H9 (cell line): Measurements from ENCODE around the gene BACH2. TPM values are rescaled to one million over a fixed set of nuclear protein-coding genes. Genes with fewer than 3 reads are reported as not detected.

Source experiments
- DNase-seq: peaks from one replicate; pipeline ENCODE4 v3.0.0-alpha.2; 2017
- H2AFZ ChIP-seq: one replicate; pipeline ENCODE4 v1.6.1; 2013; ENCODE audit warnings: mild to moderate bottlenecking, low read length, control low read depth, moderate library complexity
- H2AK5ac ChIP-seq: 2 replicates; pipeline ENCODE4 v1.6.1; 2013; ENCODE audit warnings: low read length, control low read depth, mixed read lengths; ENCODE audit not compliant: insufficient read length
- H2BK120ac ChIP-seq: one replicate; pipeline ENCODE4 v1.6.1; 2013; ENCODE audit warnings: low read depth, mild to moderate bottlenecking, low read length, control low read depth, inconsistent platforms; ENCODE audit not compliant: poor library complexity, severe bottlenecking
- H2BK12ac ChIP-seq: 2 replicates; pipeline ENCODE4 v1.6.1; 2013; ENCODE audit warnings: low read length, control low read depth, mixed read lengths, low read depth; ENCODE audit not compliant: insufficient read length
- H2BK15ac ChIP-seq: 2 replicates; pipeline ENCODE4 v1.6.1; 2013; ENCODE audit warnings: low read depth, low read length, control low read depth
- H2BK20ac ChIP-seq: one replicate; pipeline ENCODE4 v1.6.1; 2013; ENCODE audit warnings: low read depth, mild to moderate bottlenecking, low read length, control low read depth, inconsistent platforms; ENCODE audit not compliant: poor library complexity, severe bottlenecking
- H2BK5ac ChIP-seq: 2 replicates; pipeline ENCODE4 v1.6.1; 2013; ENCODE audit warnings: low read length, control low read depth, mixed read lengths; ENCODE audit not compliant: insufficient read length
- H3K14ac ChIP-seq: 2 replicates; pipeline ENCODE4 v1.6.1; 2013; ENCODE audit warnings: low read length, control low read depth; ENCODE audit not compliant: insufficient read depth
- H3K18ac ChIP-seq: 2 replicates; pipeline ENCODE4 v1.6.1; 2013; ENCODE audit warnings: low read depth, mild to moderate bottlenecking, mixed read lengths, low read length, control low read depth; ENCODE audit not compliant: insufficient read length
- H3K23ac ChIP-seq: 2 replicates; pipeline ENCODE4 v1.6.1; 2013; ENCODE audit warnings: low read length, control low read depth, mixed read lengths, low read depth; ENCODE audit not compliant: insufficient read length
- H3K23me2 ChIP-seq: 2 replicates; pipeline ENCODE4 v1.6.1; 2013; ENCODE audit warnings: low read depth, mild to moderate bottlenecking, mixed read lengths, low read length, control low read depth; ENCODE audit not compliant: insufficient read length, poor library complexity, severe bottlenecking
- H3K27ac ChIP-seq: 2 replicates; pipeline ENCODE4 v1.5.1; 2013; ENCODE audit warnings: low read length, control low read depth, mixed read lengths, low read depth; ENCODE audit not compliant: insufficient read length
- H3K27me3 ChIP-seq: 2 replicates; pipeline ENCODE4 v1.6.1; 2013; ENCODE audit warnings: low read length, control low read depth, inconsistent platforms; ENCODE audit not compliant: insufficient read depth
- H3K4ac ChIP-seq: 2 replicates; pipeline ENCODE4 v1.6.1; 2013; ENCODE audit warnings: low read depth, mild to moderate bottlenecking, control low read depth, inconsistent platforms, low read length, moderate library complexity
- H3K4me1 ChIP-seq: 2 replicates; pipeline ENCODE4 v1.6.1; 2013; ENCODE audit warnings: low read length, control low read depth, inconsistent platforms; ENCODE audit not compliant: insufficient read depth
- H3K4me2 ChIP-seq: 2 replicates; pipeline ENCODE4 v1.6.1; 2013; ENCODE audit warnings: low read length, control low read depth, mixed read lengths; ENCODE audit not compliant: insufficient read length, insufficient read depth
- H3K56ac ChIP-seq: 2 replicates; pipeline ENCODE4 v1.6.1; 2013; ENCODE audit warnings: low read depth, mild to moderate bottlenecking, mixed read lengths, low read length, control low read depth; ENCODE audit not compliant: insufficient read length
- H3K79me1 ChIP-seq: 2 replicates; pipeline ENCODE4 v1.6.1; 2013; ENCODE audit warnings: low read depth, mild to moderate bottlenecking, moderate library complexity, low read length, control low read depth, inconsistent platforms; ENCODE audit not compliant: insufficient read depth, poor library complexity, severe bottlenecking
- H3K79me2 ChIP-seq: 2 replicates; pipeline ENCODE4 v1.6.1; 2013; ENCODE audit warnings: low read length, control low read depth, inconsistent platforms; ENCODE audit not compliant: insufficient read depth
- H3K9ac ChIP-seq: 2 replicates; pipeline ENCODE4 v1.6.1; 2013; ENCODE audit warnings: low read length, control low read depth, mixed read lengths; ENCODE audit not compliant: insufficient read length; ENCODE audit errors: extremely low read depth
- H3K9me3 ChIP-seq: one replicate; pipeline ENCODE4 v1.6.1; 2013; ENCODE audit warnings: low read depth, low read length, inconsistent platforms; ENCODE audit not compliant: control insufficient read depth
- H3T11ph ChIP-seq: one replicate; pipeline ENCODE4 v1.6.1; 2013; ENCODE audit warnings: mild to moderate bottlenecking, low read length, control low read depth, inconsistent platforms
- H4K20me1 ChIP-seq: one replicate; pipeline ENCODE4 v1.6.1; 2013; ENCODE audit not compliant: control insufficient read depth, insufficient read length, insufficient read depth
- H4K5ac ChIP-seq: 2 replicates; pipeline ENCODE4 v1.6.1; 2013; ENCODE audit warnings: low read depth, mild to moderate bottlenecking, mixed read lengths, low read length, control low read depth; ENCODE audit not compliant: insufficient read length
- H4K8ac ChIP-seq: replicated peaks from 2 replicates; pipeline ENCODE4 v1.6.1; 2013; ENCODE audit warnings: low read length, control low read depth, mixed read lengths, low read depth; ENCODE audit not compliant: insufficient read length
- H4K91ac ChIP-seq: 2 replicates; pipeline ENCODE4 v1.6.1; 2013; ENCODE audit warnings: low read depth, mild to moderate bottlenecking, moderate library complexity, mixed read lengths, low read length, control low read depth; ENCODE audit not compliant: insufficient read length
- H3K27ac Mint-ChIP-seq, 3 experiments: 2 replicates in 2 of 3; 3 replicates in 1 of 3; pipeline ENCODE4 v1.8.0; 2020 to 2021; ENCODE audit warnings: mixed read lengths in 3 of 3, mild to moderate bottlenecking in 1 of 3, moderate library complexity in 1 of 3
- H3K27me3 Mint-ChIP-seq: 2 replicates; pipeline ENCODE4 v1.8.0; 2021; ENCODE audit warnings: low read depth, mild to moderate bottlenecking, moderate library complexity, mixed read lengths
- H3K36me3 Mint-ChIP-seq, 3 experiments: 2 replicates in 2 of 3; 3 replicates in 1 of 3; pipeline ENCODE4 v1.8.0; 2020 to 2021; ENCODE audit warnings: low read depth in 3 of 3, mixed read lengths in 3 of 3; ENCODE audit not compliant: insufficient read depth in 1 of 3
- H3K4me1 Mint-ChIP-seq, 2 experiments: 2 replicates each; pipeline ENCODE4 v1.8.0; 2020; ENCODE audit warnings: mixed read lengths in 2 of 2
- H3K4me3 Mint-ChIP-seq, 2 experiments: 2 replicates in 1 of 2; 3 replicates in 1 of 2; pipeline ENCODE4 v1.8.0; 2020 to 2021; ENCODE audit warnings: mild to moderate bottlenecking in 2 of 2, mixed read lengths in 2 of 2, moderate library complexity in 1 of 2
- H3K9me3 Mint-ChIP-seq, 2 experiments: 2 replicates in 1 of 2; 3 replicates in 1 of 2; pipeline ENCODE4 v1.8.0; 2020; ENCODE audit warnings: mild to moderate bottlenecking in 2 of 2, mixed read lengths in 2 of 2, moderate library complexity in 1 of 2
- CTCF ChIP-seq: fragments of 200-600 bp; sonication (generic); conservative IDR thresholded peaks from 3 replicates; pipeline ENCODE4 v1.8.0; 2021; ENCODE audit warnings: antibody characterized with exemption, mild to moderate bottlenecking
- WGBS: extraction: QIAGEN DNeasy Blood & Tissue Kit; methylation state at CpG from one replicate; pipeline ENCODE4 v1.1.7; 2013; ENCODE audit warnings: missing lambda C conversion rate, low lambda C conversion rate, mixed read lengths; ENCODE audit not compliant: insufficient read length; ENCODE audit errors: extremely low coverage; 5-methylcytosine and 5-hydroxymethylcytosine counted together
- total RNA-seq: library from RNA; stranded (reverse); gene quantifications from 2 replicates; pipeline ENCODE4 v1.2.1, GENCODE V29; 2021

BACH2 gene
- total RNA-seq, 1 experiment from 2014 or later: 2.0 TPM

GRCh38 chr6:89930789-89931188 lies 365.9 kb downstream of the BACH2 start:
- H4K20me1 ChIP-seq: no peaks in the 10 kb centered on the region
- no peak for TF ChIP-seq CTCF
- Mint-ChIP-seq H3K27me3 (no peaks in the 10 kb centered on the region), H3K4me1 (peaks cover 16 to 32% of the 10 kb centered on the region in 2 experiments), H3K9me3 (no peaks in the 10 kb centered on the region), H3K27ac (no peak overlapping the region), H3K36me3 (no peaks in the 10 kb centered on the region), H3K4me3 (no peak overlapping the region)
- no CpG with 5 or more reads among the region's 5 CpGs for WGBS
- H2AFZ ChIP-seq: no peak overlapping the region
- no peak overlapping the region for H2BK120ac ChIP-seq
- no peaks in the 10 kb centered on the region for H3K9me3 ChIP-seq
- DNase-seq: no peak
- H3K9ac ChIP-seq: no peak overlapping the region
- no peak overlapping the region for H4K5ac ChIP-seq
- H2BK12ac ChIP-seq: no peak overlapping the region
- no peak overlapping the region for H3K27ac ChIP-seq
- H4K8ac ChIP-seq: no peak overlapping the region
- H2AK5ac ChIP-seq: no peak overlapping the region
- no peaks in the 10 kb centered on the region for H3K79me1 ChIP-seq
- no peak overlapping the region for H2BK20ac ChIP-seq
- H4K91ac ChIP-seq: no peak overlapping the region
- no peaks in the 10 kb centered on the region for H3K4me1 ChIP-seq
- no peak overlapping the region for H2BK15ac ChIP-seq
- no peak overlapping the region for H3K4me2 ChIP-seq
- H3K4ac ChIP-seq: no peak overlapping the region
- H3K18ac ChIP-seq: no peak overlapping the region
- H3K23me2 ChIP-seq: no peaks in the 10 kb centered on the region
- no peak overlapping the region for H3K56ac ChIP-seq
- no peaks in the 10 kb centered on the region for H3K79me2 ChIP-seq
- no peak overlapping the region; the same call in 1 of the 2 replicates for H3K14ac ChIP-seq
- no peak overlapping the region for H2BK5ac ChIP-seq
- H3K23ac ChIP-seq: no peak overlapping the region
- no peak overlapping the region for H3T11ph ChIP-seq
- no peaks in the 10 kb centered on the region for H3K27me3 ChIP-seq
